ENCODE measurements around the gene OSTM1. TPM values are rescaled to one million over a fixed set of nuclear protein-coding genes. Genes with fewer than 3 reads are reported as not detected.

Gene OSTM1
- total and polyA plus RNA-seq, 2 experiments from 2014 or later, result 17.4 to 28.1 TPM

- TF ChIP-seq CTCF (conservative IDR thresholded peaks at IDR 0.05; ENCODE audit: low read depth in 2 of 2) (peak; percentile 18 to 22; a peak in 1 of 4 replicates), ZNF462 (CRISPR knock-in tag; IDR thresholded peaks at IDR 0.05) (no peak)
Measured at GRCh38 chr6:108114841-108115597, 40.5 kb upstream of the OSTM1 start (continued).

- DNase-seq (ENCODE audit: low spot score), result peak; percentile 86
- TF ChIP-seq ZNF331 (CRISPR knock-in tag; IDR thresholded peaks at IDR 0.05; ENCODE audit: low read depth) (no peak), CTCF (conservative IDR thresholded peaks at IDR 0.05; ENCODE audit: low read depth in 2 of 2) (peak; percentile 71 to 79), ZNF114 (CRISPR knock-in tag; IDR thresholded peaks at IDR 0.05) (no peak), REST (IDR thresholded peaks at IDR 0.05; ENCODE audit: unreplicated experiment) (no peak), CREB1 (CRISPR knock-in tag; IDR thresholded peaks at IDR 0.05; ENCODE audit: low read depth) (no peak), NANOG (IDR thresholded peaks at IDR 0.05; ENCODE audit: borderline replicate concordance) (no peak)
Measured at GRCh38 chr6:108113557-108114519, 39.3 kb upstream of the OSTM1 start.

More at GRCh38 chr6:108113557-108114519, 39.3 kb upstream of the OSTM1 start:
- Mint-ChIP-seq H3K27ac (no peak overlapping the region), H3K27me3 (ENCODE audit: insufficient read depth, low read depth, poor library complexity) (peaks cover 78% of the 10 kb centered on the region), H3K4me3 (peak overlapping the region; percentile 69), H3K36me3 (ENCODE audit: low read depth) (no peaks in the 10 kb centered on the region; the same call in 2 of the 3 replicates), H3K9me3 (peaks cover 2% of the 10 kb centered on the region; the same call in 1 of the 3 replicates), H3K4me1 (peaks cover 38% of the 10 kb centered on the region)
- Histone ChIP-seq H3K4me2 (peak overlapping the region; percentile 85), H3K36me3 (ENCODE audit: insufficient read depth) (no peaks in the 10 kb centered on the region), H3F3A (replicated peaks; ENCODE audit: low read depth) (peaks cover 28% of the 10 kb centered on the region), H4K20me1 (replicated peaks; ENCODE audit: insufficient read depth) (peaks cover 8% of the 10 kb centered on the region; the same call in 1 of the 2 replicates), H3K4me1 (ENCODE audit: insufficient read depth) (peaks cover 30% of the 10 kb centered on the region), H3K9me2 (ENCODE audit: insufficient read depth) (no peaks in the 10 kb centered on the region), H3K27ac (ENCODE audit: low read depth) (no peak overlapping the region), H2AFZ (0 out of 2 replicates have a peak overlapping the region, but pooled peaks have one; percentile 44), H3K79me2 (replicated peaks; ENCODE audit: insufficient read depth) (no peaks in the 10 kb centered on the region), H3K27me3 (ENCODE audit: insufficient read depth) (peaks cover 83% of the 10 kb centered on the region), H3K4me3 (peak overlapping the region; percentile 55)
- ATAC-seq, result peak; percentile 46

Measured in GM23338 (cell line).